Stimulated activated CD4-positive, alpha-beta T cell treated with anti-CD3 and anti-CD28 coated beads, TNF-alpha, amount 100 ng/mL, for 1 hour (primary cell): Measurements from ENCODE around the gene HMOX2.

ENCODE experiments used
- DNase-seq, 3 donors: peaks; one replicate each; pipeline ENCODE4 v3.0.0-alpha.2; 2020; ENCODE audit warnings: low read depth in 3 of 3, low spot score in 1 of 3

The HMOX2 gene

DNA sequence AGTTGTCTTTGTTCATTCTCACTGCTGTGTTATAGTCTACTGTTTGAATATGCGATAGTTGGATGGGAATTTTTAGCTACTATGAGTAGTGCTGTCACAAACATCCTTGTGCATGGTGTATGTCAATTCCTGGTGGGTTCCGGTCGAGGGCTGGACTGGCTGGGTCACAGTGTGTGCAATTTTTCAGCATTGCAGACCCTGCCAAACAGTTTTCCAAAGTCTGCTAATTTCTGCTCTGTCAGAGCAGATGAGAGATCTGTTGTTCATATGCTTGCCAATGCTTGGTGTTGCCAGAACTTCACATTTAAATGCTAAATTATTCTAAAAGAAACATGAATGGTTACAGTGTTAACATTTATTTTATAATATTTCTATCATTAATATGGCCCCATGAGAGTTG is 76.3 kb downstream of the HMOX2 start:
- DNase-seq: no peak

DNA sequence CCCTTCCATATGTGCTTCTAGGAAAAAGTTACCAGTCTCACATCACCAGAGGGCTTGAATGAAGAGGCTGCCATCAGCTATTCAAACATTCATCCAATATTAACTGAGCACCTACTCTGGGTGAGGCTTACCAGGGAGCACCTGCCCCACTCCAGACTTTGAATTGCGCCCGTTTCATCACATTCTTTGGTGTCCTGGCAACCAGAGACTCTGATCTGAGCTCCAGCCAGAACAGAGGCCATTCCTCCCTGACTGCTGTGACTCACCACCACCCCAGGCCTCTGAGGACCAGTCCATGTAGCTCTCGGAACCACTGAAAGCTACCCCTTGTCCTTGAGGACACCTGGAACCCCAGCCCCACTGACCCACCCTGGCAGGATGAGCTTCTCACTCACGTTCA is 79.9 kb downstream of the HMOX2 start, which contains the start of gene C16orf96:
TSS of gene C16orf96 (plus strand) at position 229 of the 400 bp plus-strand sequence. CDS start at position 379, 150 bp downstream.
- DNase-seq: no peak

DNA sequence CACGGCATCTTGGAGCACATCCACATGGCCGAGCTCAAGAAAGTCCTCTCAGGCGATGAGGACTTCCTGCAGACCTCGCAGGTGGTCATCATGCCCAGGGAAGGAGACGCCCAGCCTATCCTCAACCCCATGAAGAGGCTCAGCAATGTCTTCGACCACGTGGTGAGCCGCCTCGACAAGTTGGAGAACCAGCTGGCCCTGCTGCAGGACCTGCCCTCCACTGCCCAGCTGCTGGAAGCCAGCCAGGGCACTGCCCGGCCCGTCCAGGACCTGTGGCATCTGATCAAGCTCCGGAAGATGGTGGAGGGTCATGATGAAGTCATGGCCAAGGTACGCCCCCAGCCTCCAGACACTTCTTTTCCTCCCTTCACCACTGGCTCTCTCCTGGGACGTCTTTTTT is 80.4 kb downstream of the HMOX2 start:
- no peak for DNase-seq

DNA sequence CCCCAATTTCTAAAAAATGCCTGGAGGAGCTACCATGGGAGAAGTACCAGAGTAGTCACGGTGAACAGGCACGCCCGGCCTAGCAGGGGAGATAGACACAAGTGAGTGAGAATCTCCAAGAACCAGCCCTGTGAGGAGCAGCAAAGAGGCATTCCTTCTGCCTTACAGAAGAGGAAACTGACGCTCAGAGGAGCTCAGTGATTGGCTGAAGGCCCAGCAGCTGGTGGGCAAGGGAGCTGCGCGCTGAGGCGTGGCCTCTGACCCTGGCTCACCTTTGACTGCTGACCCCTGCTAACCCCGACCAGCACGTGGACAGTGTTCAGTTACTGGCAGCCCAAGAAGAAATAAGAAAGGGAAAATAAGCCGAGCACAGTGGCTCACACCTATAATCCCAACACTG is 81.8 kb downstream of the HMOX2 start:
- DNase-seq: no peak
